A673 (cell line): ENCODE results near the gene ENTREP1. TPM values are rescaled to one million over a fixed set of nuclear protein-coding genes. Genes with fewer than 3 reads are reported as not detected.

Experiments
- BruUV-seq: library from RNA; stranded (reverse); fragments of 400-500 nt; replicated peaks from 2 replicates; lab custom pipeline; 2021; lab: Mats Ljungman, UMichigan
- CTCF ChIA-PET: fragments of 300-600 bp; sonication (Branson Sonifier 250); formaldehyde crosslinking; loops from one replicate; lab custom pipeline; 2022; ENCODE audit warnings: antibody characterized with exemption; lab: Charles Lee
- POLR2A ChIA-PET: fragments of 300-600 bp; sonication (Branson Sonifier 250); formaldehyde crosslinking; loops from one replicate; lab custom pipeline; 2022; ENCODE audit warnings: antibody characterized with exemption; ENCODE audit not compliant: low non-redundant PET; lab: Charles Lee
- DNase-seq: peaks from one replicate; pipeline ENCODE4 v3.0.0-alpha.2; 2015; ENCODE audit warnings: low spot score
- H3K27ac ChIP-seq: fragments of 200-600 bp; sonication (generic); 2 replicates; pipeline ENCODE4 v1.5.1; 2016; ENCODE audit warnings: mixed run types, low read depth, mild to moderate bottlenecking, mixed read lengths, antibody characterized with exemption, low read length; ENCODE audit not compliant: poor library complexity, severe bottlenecking
- H3K27me3 ChIP-seq: fragments of 200-600 bp; sonication (generic); replicated peaks from 2 replicates; pipeline ENCODE4 v1.6.1; 2017; ENCODE audit warnings: mixed run types, low read depth, mild to moderate bottlenecking, mixed read lengths, antibody characterized with exemption, low read length; ENCODE audit not compliant: insufficient read depth, poor library complexity
- H3K36me3 ChIP-seq: fragments of 200-600 bp; sonication (generic); 2 replicates; pipeline ENCODE4 v1.6.1; 2016; ENCODE audit warnings: mixed run types, mild to moderate bottlenecking, mixed read lengths, antibody characterized with exemption, low read length; ENCODE audit not compliant: insufficient read depth, poor library complexity, severe bottlenecking
- H3K4me1 ChIP-seq: fragments of 200-600 bp; sonication (generic); 2 replicates; pipeline ENCODE4 v1.6.1; 2017; ENCODE audit warnings: mixed run types, mild to moderate bottlenecking, mixed read lengths, antibody characterized with exemption, low read length; ENCODE audit not compliant: insufficient read depth, poor library complexity, severe bottlenecking
- H3K4me3 ChIP-seq: fragments of 200-600 bp; sonication (generic); 2 replicates; pipeline ENCODE4 v1.5.1; 2016; ENCODE audit warnings: low read depth, mixed run types, mild to moderate bottlenecking, mixed read lengths, low read length; ENCODE audit not compliant: poor library complexity, severe bottlenecking
- H3K9me3 ChIP-seq: fragments of 200-600 bp; sonication (generic); 2 replicates; pipeline ENCODE4 v1.6.1; 2016; ENCODE audit warnings: mixed run types, low read depth, mild to moderate bottlenecking, mixed read lengths, antibody characterized with exemption, low read length; ENCODE audit not compliant: poor library complexity, severe bottlenecking
- CTCF ChIP-seq: fragments of 300-800, 200-600 bp; sonication (generic); conservative IDR thresholded peaks from 2 replicates; pipeline ENCODE4 v1.5.1; 2017; ENCODE audit warnings: low read depth, mild to moderate bottlenecking, antibody characterized with exemption, low read length, moderate library complexity, mixed read lengths
- EZH2 ChIP-seq: fragments of 200-600 bp; sonication (generic); IDR thresholded peaks from 2 replicates; pipeline ENCODE4 v1.6.1; 2017; ENCODE audit warnings: borderline replicate concordance, low read depth, mild to moderate bottlenecking, mixed read lengths, antibody characterized with exemption, low read length; ENCODE audit not compliant: poor library complexity, severe bottlenecking
- intact Hi-C: fragments of 100-400 bp; cut with micrococcal nuclease; formaldehyde crosslinking; loops from one replicate; pipeline ENCODE4 v1.10.0; 2022; ENCODE audit not compliant: unreplicated experiment
- total RNA-seq: library from RNA; stranded (reverse); gene quantifications from 2 replicates; pipeline ENCODE4 v1.2.3, GENCODE V29; 2021

The ENTREP1 gene
- total RNA-seq, 1 experiment from 2014 or later = not detected

- POLR2A ChIA-PET = no interaction called here
- Histone ChIP-seq H3K36me3 (no peaks in the 10 kb centered on the region), H3K4me1 (no peaks in the 10 kb centered on the region), H3K27ac (no peak overlapping the region), H3K4me3 (no peak overlapping the region), H3K9me3 (no peaks in the 10 kb centered on the region), H3K27me3 (peaks cover 9% of the 10 kb centered on the region)
- intact Hi-C loops = no loop called here
- no peak for DNase-seq
- CTCF ChIA-PET = no interaction called here
- no TSS peak for BruUV-seq
- TF ChIP-seq EZH2 (no peak), CTCF (no peak)
Measured at GRCh38 chr9:69334317-69334716, 9.3 kb downstream of the ENTREP1 start.

- Histone ChIP-seq H3K4me1 (no peaks in the 10 kb centered on the region), H3K4me3 (no peak overlapping the region), H3K27me3 (peaks cover 6% of the 10 kb centered on the region), H3K36me3 (no peaks in the 10 kb centered on the region), H3K9me3 (no peaks in the 10 kb centered on the region), H3K27ac (no peak overlapping the region)
- no TSS peak for BruUV-seq
- POLR2A ChIA-PET = no interaction called here
- TF ChIP-seq EZH2 (no peak), CTCF (no peak)
- CTCF ChIA-PET = no interaction called here
- no peak for DNase-seq
- intact Hi-C loops = loop anchor here (10.0 kb wide), 1 partner anchor 65 kb away; no protein-coding TSS in a partner anchor
Measured at GRCh38 chr9:69339620-69340019, 14.6 kb downstream of the ENTREP1 start.

GRCh38 chr9:69340631-69341030 lies 15.6 kb downstream of the ENTREP1 start:
- intact Hi-C loops = loop anchor here (10.0 kb wide), 1 partner anchor 64 kb away; no protein-coding TSS in a partner anchor
- CTCF ChIA-PET = interaction anchor here (0.9 kb wide), 1 partner anchor 304 kb away, joined by 8 read pairs; no protein-coding TSS in a partner anchor

More at GRCh38 chr9:69340631-69341030, 15.6 kb downstream of the ENTREP1 start:
- no peaks in the 10 kb centered on the region for H3K36me3 ChIP-seq
- H3K4me3 ChIP-seq = no peak overlapping the region
- no peak for DNase-seq
- H3K9me3 ChIP-seq = no peaks in the 10 kb centered on the region
- no peak for TF ChIP-seq CTCF
- no peak for TF ChIP-seq EZH2
- no peaks in the 10 kb centered on the region for H3K4me1 ChIP-seq
- no peak overlapping the region for H3K27ac ChIP-seq
- no TSS peak for BruUV-seq
- peaks cover 6% of the 10 kb centered on the region for H3K27me3 ChIP-seq
- POLR2A ChIA-PET = no interaction called here
